Measurements from ENCODE around the gene PARP1. TPM values are rescaled to one million over a fixed set of nuclear protein-coding genes. Genes with fewer than 3 reads are reported as not detected.

PARP1 gene
- total RNA-seq, 2 experiments from 2014 or later, result 532 to 594 TPM

GRCh38 chr1:226364514-226364899 lies 43.4 kb downstream of the PARP1 start:
- no peak overlapping the region for H3K27ac ChIP-seq (ENCODE audit: low read depth, low read length, poor library complexity, severe bottlenecking)
- no peak overlapping the region for H2AFZ ChIP-seq (ENCODE audit: low read length)
- ChIA-PET POLR2A (no interaction called here), CTCF (ENCODE audit: unreplicated experiment) (no interaction called here)
- no peak overlapping the region for H3K4me2 ChIP-seq (ENCODE audit: low read length)
- no TSS peak for BruUV-seq (replicated peaks)
- H4K20me1 ChIP-seq (ENCODE audit: insufficient read depth, low read length), result no peaks in the 10 kb centered on the region
- H3K36me3 ChIP-seq (ENCODE audit: insufficient read depth, low read length), result peaks cover 100% of the 10 kb centered on the region
- H3K4me3 ChIP-seq (ENCODE audit: low read depth, low read length, poor library complexity, severe bottlenecking), result no peak overlapping the region
- H3K9me3 ChIP-seq (ENCODE audit: low read length), result no peaks in the 10 kb centered on the region
- peaks cover 16% of the 10 kb centered on the region for H3K4me1 ChIP-seq (ENCODE audit: insufficient read depth, low read length, poor library complexity, severe bottlenecking)
- intact Hi-C loops (cut with micrococcal nuclease; ENCODE audit: unreplicated experiment), result no loop called here
- peaks cover 18% of the 10 kb centered on the region; the same call in 1 of the 2 replicates for H3K79me2 ChIP-seq (ENCODE audit: insufficient read depth, low read depth, low read length)
- TF ChIP-seq EZH2phosphoT487 (IDR thresholded peaks at IDR 0.05; ENCODE audit: borderline replicate concordance, low read depth, low read length) (no peak), CTCF (conservative IDR thresholded peaks at IDR 0.05; ENCODE audit: low read length) (0 out of 2 replicates have a peak, but pooled peaks have one; percentile 15)
- DNase-seq (ENCODE audit: low spot score), result no peak
- H3K9me2 ChIP-seq (ENCODE audit: insufficient read depth, low read length), result no peaks in the 10 kb centered on the region

- CTCF ChIA-PET (ENCODE audit: unreplicated experiment), result interaction anchor here (0.5 kb wide), 1 partner anchor 140 kb away, joined by 3 read pairs; the partner anchor contains the start of gene MIXL1
- TF ChIP-seq CTCF (conservative IDR thresholded peaks at IDR 0.05; ENCODE audit: low read length) (no peak), EZH2phosphoT487 (IDR thresholded peaks at IDR 0.05; ENCODE audit: borderline replicate concordance, low read depth, low read length) (no peak)
- no peaks in the 10 kb centered on the region for H3K9me2 ChIP-seq (ENCODE audit: insufficient read depth, low read length)
- H3K36me3 ChIP-seq (ENCODE audit: insufficient read depth, low read length), result peaks cover 100% of the 10 kb centered on the region
- H3K4me3 ChIP-seq (ENCODE audit: low read depth, low read length, poor library complexity, severe bottlenecking), result no peak overlapping the region
- BruUV-seq (replicated peaks), result no TSS peak
- H3K79me2 ChIP-seq (ENCODE audit: insufficient read depth, low read depth, low read length), result peaks cover 17% of the 10 kb centered on the region; the same call in 1 of the 2 replicates
- intact Hi-C loops (cut with micrococcal nuclease; ENCODE audit: unreplicated experiment), result no loop called here
- no peak for DNase-seq (ENCODE audit: low spot score)
- no peak overlapping the region for H3K27ac ChIP-seq (ENCODE audit: low read depth, low read length, poor library complexity, severe bottlenecking)
- H3K4me1 ChIP-seq (ENCODE audit: insufficient read depth, low read length, poor library complexity, severe bottlenecking), result peaks cover 11% of the 10 kb centered on the region
- no peak overlapping the region for H3K4me2 ChIP-seq (ENCODE audit: low read length)
- POLR2A ChIA-PET, result interaction anchor here (0.7 to 0.9 kb wide), 2 partner anchors 10 to 41 kb away, joined by 4 read pairs; no protein-coding TSS in a partner anchor
- H3K9me3 ChIP-seq (ENCODE audit: low read length), result no peaks in the 10 kb centered on the region
- H4K20me1 ChIP-seq (ENCODE audit: insufficient read depth, low read length), result no peaks in the 10 kb centered on the region
- H2AFZ ChIP-seq (ENCODE audit: low read length), result no peak overlapping the region
Measured at GRCh38 chr1:226363801-226364513, 43.9 kb downstream of the PARP1 start.

GRCh38 chr1:226362891-226363447 lies 44.9 kb downstream of the PARP1 start:
- no peaks in the 10 kb centered on the region for H3K9me2 ChIP-seq (ENCODE audit: insufficient read depth, low read length)
- DNase-seq (ENCODE audit: low spot score), result no peak
- intact Hi-C loops (cut with micrococcal nuclease; ENCODE audit: unreplicated experiment), result no loop called here
- no peak overlapping the region for H3K4me3 ChIP-seq (ENCODE audit: low read depth, low read length, poor library complexity, severe bottlenecking)
- peaks cover 6% of the 10 kb centered on the region for H3K4me1 ChIP-seq (ENCODE audit: insufficient read depth, low read length, poor library complexity, severe bottlenecking)
- POLR2A ChIA-PET, result interaction anchor here (0.6 to 1.2 kb wide), 3 partner anchors 8 to 255 kb away, joined by 3 to 4 read pairs (median 3); no protein-coding TSS in a partner anchor
- no peak overlapping the region for H3K27ac ChIP-seq (ENCODE audit: low read depth, low read length, poor library complexity, severe bottlenecking)
- H3K79me2 ChIP-seq (ENCODE audit: insufficient read depth, low read depth, low read length), result peaks cover 7% of the 10 kb centered on the region; the same call in 1 of the 2 replicates
- no peaks in the 10 kb centered on the region for H3K9me3 ChIP-seq (ENCODE audit: low read length)
- TF ChIP-seq CTCF (conservative IDR thresholded peaks at IDR 0.05; ENCODE audit: low read length) (no peak), EZH2phosphoT487 (IDR thresholded peaks at IDR 0.05; ENCODE audit: borderline replicate concordance, low read depth, low read length) (no peak)
- no peak overlapping the region for H2AFZ ChIP-seq (ENCODE audit: low read length)
- H4K20me1 ChIP-seq (ENCODE audit: insufficient read depth, low read length), result no peaks in the 10 kb centered on the region
- BruUV-seq (replicated peaks), result no TSS peak
- CTCF ChIA-PET (ENCODE audit: unreplicated experiment), result interaction anchor here (0.6 kb wide), 1 partner anchor 40 kb away, joined by 3 read pairs; no protein-coding TSS in a partner anchor
- H3K36me3 ChIP-seq (ENCODE audit: insufficient read depth, low read length), result peaks cover 100% of the 10 kb centered on the region
- no peak overlapping the region for H3K4me2 ChIP-seq (ENCODE audit: low read length)
